OCI-LY3 (cell line): ENCODE results near the gene SGSM2.

ENCODE experiments used
- CTCF ChIP-seq: fragments of 200-600, 300-600 bp; sonication (generic); IDR thresholded peaks from 2 replicates; pipeline ENCODE4 v1.5.1; 2014; ENCODE audit warnings: antibody characterized with exemption, low read length, low read depth
- EZH2phosphoT487 ChIP-seq: fragments of 200-600 bp; shearing (Covaris generic); IDR thresholded peaks from 2 replicates; pipeline ENCODE4 v1.6.1; 2018; ENCODE audit warnings: antibody characterized with exemption, mixed run types, low read depth

GRCh38 chr17:2354311-2354710 lies 17.0 kb downstream of the SGSM2 start:
- TF ChIP-seq CTCF (no peak), EZH2phosphoT487 (no peak)
